ENCODE results near the gene STK10.

Gene STK10

GRCh38 chr5:172162323-172162986 is 25.6 kb downstream of the STK10 start:
- TF ChIP-seq CREB1 (IDR thresholded peaks at IDR 0.05; ENCODE audit: low read depth) = no peak
- no peak for TF ChIP-seq YY1 (IDR thresholded peaks at IDR 0.05; ENCODE audit: low read depth)
- TF ChIP-seq EGR1 (IDR thresholded peaks at IDR 0.05) = no peak
- no peak for TF ChIP-seq ZBTB7A (IDR thresholded peaks at IDR 0.05; ENCODE audit: low read depth)
- no peak for TF ChIP-seq TEAD4 (IDR thresholded peaks at IDR 0.05)
- TF ChIP-seq RAD21 (IDR thresholded peaks at IDR 0.05; ENCODE audit: low read depth) = no peak
- TF ChIP-seq, protein P1, sequence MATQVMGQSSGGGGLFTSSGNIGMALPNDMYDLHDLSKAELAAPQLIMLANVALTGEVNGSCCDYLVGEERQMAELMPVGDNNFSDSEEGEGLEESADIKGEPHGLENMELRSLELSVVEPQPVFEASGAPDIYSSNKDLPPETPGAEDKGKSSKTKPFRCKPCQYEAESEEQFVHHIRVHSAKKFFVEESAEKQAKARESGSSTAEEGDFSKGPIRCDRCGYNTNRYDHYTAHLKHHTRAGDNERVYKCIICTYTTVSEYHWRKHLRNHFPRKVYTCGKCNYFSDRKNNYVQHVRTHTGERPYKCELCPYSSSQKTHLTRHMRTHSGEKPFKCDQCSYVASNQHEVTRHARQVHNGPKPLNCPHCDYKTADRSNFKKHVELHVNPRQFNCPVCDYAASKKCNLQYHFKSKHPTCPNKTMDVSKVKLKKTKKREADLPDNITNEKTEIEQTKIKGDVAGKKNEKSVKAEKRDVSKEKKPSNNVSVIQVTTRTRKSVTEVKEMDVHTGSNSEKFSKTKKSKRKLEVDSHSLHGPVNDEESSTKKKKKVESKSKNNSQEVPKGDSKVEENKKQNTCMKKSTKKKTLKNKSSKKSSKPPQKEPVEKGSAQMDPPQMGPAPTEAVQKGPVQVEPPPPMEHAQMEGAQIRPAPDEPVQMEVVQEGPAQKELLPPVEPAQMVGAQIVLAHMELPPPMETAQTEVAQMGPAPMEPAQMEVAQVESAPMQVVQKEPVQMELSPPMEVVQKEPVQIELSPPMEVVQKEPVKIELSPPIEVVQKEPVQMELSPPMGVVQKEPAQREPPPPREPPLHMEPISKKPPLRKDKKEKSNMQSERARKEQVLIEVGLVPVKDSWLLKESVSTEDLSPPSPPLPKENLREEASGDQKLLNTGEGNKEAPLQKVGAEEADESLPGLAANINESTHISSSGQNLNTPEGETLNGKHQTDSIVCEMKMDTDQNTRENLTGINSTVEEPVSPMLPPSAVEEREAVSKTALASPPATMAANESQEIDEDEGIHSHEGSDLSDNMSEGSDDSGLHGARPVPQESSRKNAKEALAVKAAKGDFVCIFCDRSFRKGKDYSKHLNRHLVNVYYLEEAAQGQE (IDR thresholded peaks at IDR 0.05; ENCODE audit: low read depth) = no peak
- TF ChIP-seq TCF12 (IDR thresholded peaks at IDR 0.05; ENCODE audit: low read depth) = no peak
- no peak for TF ChIP-seq TAF1 (IDR thresholded peaks at IDR 0.05; ENCODE audit: low read depth)
- TF ChIP-seq USF1 (IDR thresholded peaks at IDR 0.05) = no peak
- TF ChIP-seq FOXM1 (IDR thresholded peaks at IDR 0.05; ENCODE audit: borderline replicate concordance, low read depth) = no peak
- TF ChIP-seq EP300 (IDR thresholded peaks at IDR 0.05; ENCODE audit: borderline replicate concordance) = no peak
- TF ChIP-seq NFIC (IDR thresholded peaks at IDR 0.05) = no peak
- TF ChIP-seq, protein P2, sequence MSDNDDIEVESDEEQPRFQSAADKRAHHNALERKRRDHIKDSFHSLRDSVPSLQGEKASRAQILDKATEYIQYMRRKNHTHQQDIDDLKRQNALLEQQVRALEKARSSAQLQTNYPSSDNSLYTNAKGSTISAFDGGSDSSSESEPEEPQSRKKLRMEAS (IDR thresholded peaks at IDR 0.05) = no peak

DNA sequence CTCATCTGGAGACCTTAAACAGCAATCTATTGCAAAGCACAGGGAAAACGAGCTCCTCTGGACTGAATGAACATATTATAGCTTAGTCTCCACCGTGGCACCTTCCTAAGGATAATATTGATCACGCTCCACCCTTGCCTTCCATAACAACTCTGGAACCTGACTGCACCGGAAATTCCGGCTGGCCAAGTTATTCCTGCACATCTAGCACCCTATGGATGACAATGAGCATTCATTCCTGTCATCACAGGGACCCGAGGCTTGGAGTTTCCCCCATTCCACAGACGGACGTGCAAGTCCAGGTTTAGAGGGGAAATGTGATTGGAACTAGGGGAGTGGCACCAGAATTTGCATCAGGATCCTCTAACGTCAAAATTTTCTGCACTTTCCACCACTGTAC is 27.5 kb downstream of the STK10 start:
- TF ChIP-seq, protein P2 (IDR thresholded peaks at IDR 0.05) = no peak
- TF ChIP-seq ZBTB7A (IDR thresholded peaks at IDR 0.05; ENCODE audit: low read depth) (no peak), RAD21 (IDR thresholded peaks at IDR 0.05; ENCODE audit: low read depth) (no peak), EGR1 (IDR thresholded peaks at IDR 0.05) (no peak), USF1 (IDR thresholded peaks at IDR 0.05) (no peak), TAF1 (IDR thresholded peaks at IDR 0.05; ENCODE audit: low read depth) (no peak), FOXM1 (IDR thresholded peaks at IDR 0.05; ENCODE audit: borderline replicate concordance, low read depth) (no peak)
- TF ChIP-seq, protein P1 (IDR thresholded peaks at IDR 0.05; ENCODE audit: low read depth) = no peak

DNA sequence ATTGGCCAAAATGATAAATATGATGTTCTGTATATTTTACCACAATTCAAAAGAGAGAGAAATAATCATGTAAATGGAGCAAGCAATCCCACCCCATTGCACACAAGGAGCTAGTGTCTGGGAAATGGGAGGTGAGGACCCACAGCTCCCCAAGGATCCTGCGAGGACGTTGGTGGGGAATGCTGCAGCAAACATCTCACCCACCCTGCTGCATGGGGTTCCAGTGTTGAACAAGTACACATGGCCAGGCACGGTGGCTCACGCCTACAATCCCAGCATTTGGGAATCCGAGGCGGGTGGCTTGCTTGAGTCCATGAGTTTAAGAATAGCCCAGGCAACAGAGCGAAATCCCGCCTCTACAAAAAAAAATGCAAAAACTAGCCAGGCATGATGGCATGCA is 29.0 kb downstream of the STK10 start:
- TF ChIP-seq USF1 (IDR thresholded peaks at IDR 0.05) (no peak), TCF12 (IDR thresholded peaks at IDR 0.05; ENCODE audit: low read depth) (no peak), TAF1 (IDR thresholded peaks at IDR 0.05; ENCODE audit: low read depth) (no peak), EP300 (IDR thresholded peaks at IDR 0.05; ENCODE audit: borderline replicate concordance) (no peak), YY1 (IDR thresholded peaks at IDR 0.05; ENCODE audit: low read depth) (no peak), FOXM1 (IDR thresholded peaks at IDR 0.05; ENCODE audit: borderline replicate concordance, low read depth) (no peak), RAD21 (IDR thresholded peaks at IDR 0.05; ENCODE audit: low read depth) (no peak)
- TF ChIP-seq, protein P2 (IDR thresholded peaks at IDR 0.05) = no peak

DNA sequence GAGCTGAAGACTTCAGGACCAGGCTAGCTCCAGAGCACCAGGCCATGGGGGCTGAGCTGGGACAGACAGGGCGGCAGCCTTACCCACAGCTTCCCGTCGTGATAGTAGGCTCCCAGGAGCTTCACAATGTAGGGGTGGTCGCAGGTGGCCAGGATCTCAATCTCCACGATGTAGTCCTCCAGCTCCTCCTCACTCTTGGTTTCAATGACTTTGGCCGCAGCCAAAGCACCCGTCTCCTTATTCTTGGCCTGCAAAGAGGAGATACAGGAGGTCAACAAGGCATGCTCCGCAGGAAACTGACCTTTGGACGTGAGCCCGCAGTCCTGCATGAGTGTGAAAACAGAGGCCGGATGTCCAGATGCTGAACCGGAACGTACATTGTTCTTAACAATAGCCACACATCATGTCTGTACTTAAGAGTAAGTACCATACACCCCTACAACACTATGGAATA is 31.5 kb downstream of the STK10 start:
- TF ChIP-seq, protein P2 (IDR thresholded peaks at IDR 0.05) = no peak
- TF ChIP-seq TAF1 (IDR thresholded peaks at IDR 0.05; ENCODE audit: low read depth) (no peak), FOXM1 (IDR thresholded peaks at IDR 0.05; ENCODE audit: borderline replicate concordance, low read depth) (no peak), EP300 (IDR thresholded peaks at IDR 0.05; ENCODE audit: borderline replicate concordance) (no peak), EGR1 (IDR thresholded peaks at IDR 0.05) (no peak), USF1 (IDR thresholded peaks at IDR 0.05) (no peak), NFIC (IDR thresholded peaks at IDR 0.05) (no peak), RAD21 (IDR thresholded peaks at IDR 0.05; ENCODE audit: low read depth) (no peak), CEBPB (IDR thresholded peaks at IDR 0.05) (no peak), YY1 (IDR thresholded peaks at IDR 0.05; ENCODE audit: low read depth) (no peak), CREB1 (IDR thresholded peaks at IDR 0.05; ENCODE audit: low read depth) (no peak), TCF12 (IDR thresholded peaks at IDR 0.05; ENCODE audit: low read depth) (no peak), ZBTB7A (IDR thresholded peaks at IDR 0.05; ENCODE audit: low read depth) (no peak), TEAD4 (IDR thresholded peaks at IDR 0.05) (no peak)
- TF ChIP-seq, protein P1 (IDR thresholded peaks at IDR 0.05; ENCODE audit: low read depth) = no peak

All from Ishikawa (cell line).